Measurements from ENCODE around the gene NCAPG2. TPM values are rescaled to one million over a fixed set of nuclear protein-coding genes. Genes with fewer than 3 reads are reported as not detected.
"Not testable (repeated sequence)": the region's sequence is repeated elsewhere in the genome, so short reads cannot be mapped to it uniquely, and the experiment has no call there.

Gene NCAPG2
- total RNA-seq, 1 donor from 2014 or later: 3.2 TPM

- H3K4me3 ChIP-seq (ENCODE audit: low read depth, low read length): no peak overlapping the region
- H3K36me3 ChIP-seq (ENCODE audit: control insufficient read depth, insufficient read depth, low read length): no peaks in the 10 kb centered on the region
- FAIRE-seq: no peak
- no peak for TF ChIP-seq CTCF (IDR thresholded peaks at IDR 0.05; ENCODE audit: insufficient read depth, low read length, severe bottlenecking)
- peak; percentile 82 for DNase-seq (ENCODE audit: low read depth)
- H3K27me3 ChIP-seq (ENCODE audit: control insufficient read depth, insufficient read depth, low read length): no peaks in the 10 kb centered on the region
Observed at GRCh38 chr7:158710651-158711102, 6.1 kb upstream of the NCAPG2 start.

- FAIRE-seq: no peak
- DNase-seq (ENCODE audit: low read depth): no peak
- Histone ChIP-seq H3K4me3 (ENCODE audit: low read depth, low read length) (no peak overlapping the region), H3K27me3 (ENCODE audit: control insufficient read depth, insufficient read depth, low read length) (no peaks in the 10 kb centered on the region), H3K36me3 (ENCODE audit: control insufficient read depth, insufficient read depth, low read length) (no peaks in the 10 kb centered on the region)
- no peak for TF ChIP-seq CTCF (IDR thresholded peaks at IDR 0.05; ENCODE audit: insufficient read depth, low read length, severe bottlenecking)
Observed at GRCh38 chr7:158707610-158708009, 3.0 kb upstream of the NCAPG2 start.

- H3K4me3 ChIP-seq (ENCODE audit: low read depth, low read length): no peak overlapping the region
- no peaks in the 10 kb centered on the region for H3K27me3 ChIP-seq (ENCODE audit: control insufficient read depth, insufficient read depth, low read length)
- H3K36me3 ChIP-seq (ENCODE audit: control insufficient read depth, insufficient read depth, low read length): no peaks in the 10 kb centered on the region
- no peak for FAIRE-seq
- TF ChIP-seq CTCF (IDR thresholded peaks at IDR 0.05; ENCODE audit: insufficient read depth, low read length, severe bottlenecking): no peak
- no peak for DNase-seq (ENCODE audit: low read depth)
Observed at GRCh38 chr7:158706710-158707590, 2.3 kb upstream of the NCAPG2 start.

GRCh38 chr7:158706273-158706704, 1.7 kb upstream of the NCAPG2 start:
- Histone ChIP-seq H3K36me3 (ENCODE audit: control insufficient read depth, insufficient read depth, low read length) (no peaks in the 10 kb centered on the region), H3K27me3 (ENCODE audit: control insufficient read depth, insufficient read depth, low read length) (no peaks in the 10 kb centered on the region), H3K4me3 (ENCODE audit: low read depth, low read length) (no peak overlapping the region)
- DNase-seq (ENCODE audit: low read depth) (no peak), FAIRE-seq (no peak)
- TF ChIP-seq CTCF (IDR thresholded peaks at IDR 0.05; ENCODE audit: insufficient read depth, low read length, severe bottlenecking): no peak

- H3K4me3 ChIP-seq (ENCODE audit: low read depth, low read length): peak overlapping the region; percentile 97
- DNase-seq (ENCODE audit: low read depth) (no peak), FAIRE-seq (no peak)
- TF ChIP-seq CTCF (IDR thresholded peaks at IDR 0.05; ENCODE audit: insufficient read depth, low read length, severe bottlenecking): no peak
- no peaks in the 10 kb centered on the region for H3K27me3 ChIP-seq (ENCODE audit: control insufficient read depth, insufficient read depth, low read length)
- H3K36me3 ChIP-seq (ENCODE audit: control insufficient read depth, insufficient read depth, low read length): no peaks in the 10 kb centered on the region
Observed at GRCh38 chr7:158705234-158705850, 738 bp upstream of the NCAPG2 start.

GRCh38 chr7:158703679-158704523, 703 bp downstream of the NCAPG2 start:
- not testable (repeated sequence) for H3K36me3 ChIP-seq (ENCODE audit: control insufficient read depth, insufficient read depth, low read length); DNase-seq (ENCODE audit: low read depth); H3K27me3 ChIP-seq (ENCODE audit: control insufficient read depth, insufficient read depth, low read length); FAIRE-seq
- H3K4me3 ChIP-seq (ENCODE audit: low read depth, low read length): peak overlapping the region; percentile 97

Data from bronchial epithelial cell (primary cell).